ENCODE measurements around the gene PCDHGA6. TPM values are rescaled to one million over a fixed set of nuclear protein-coding genes. Genes with fewer than 3 reads are reported as not detected.
"Not testable (repeated sequence)": the region's sequence is repeated elsewhere in the genome, so short reads cannot be mapped to it uniquely, and the experiment has no call there.

Gene PCDHGA6
- polyA plus RNA-seq, 1 of the 3 experiments (the other 2 are of a cell fraction) = 1.4 TPM

DNA sequence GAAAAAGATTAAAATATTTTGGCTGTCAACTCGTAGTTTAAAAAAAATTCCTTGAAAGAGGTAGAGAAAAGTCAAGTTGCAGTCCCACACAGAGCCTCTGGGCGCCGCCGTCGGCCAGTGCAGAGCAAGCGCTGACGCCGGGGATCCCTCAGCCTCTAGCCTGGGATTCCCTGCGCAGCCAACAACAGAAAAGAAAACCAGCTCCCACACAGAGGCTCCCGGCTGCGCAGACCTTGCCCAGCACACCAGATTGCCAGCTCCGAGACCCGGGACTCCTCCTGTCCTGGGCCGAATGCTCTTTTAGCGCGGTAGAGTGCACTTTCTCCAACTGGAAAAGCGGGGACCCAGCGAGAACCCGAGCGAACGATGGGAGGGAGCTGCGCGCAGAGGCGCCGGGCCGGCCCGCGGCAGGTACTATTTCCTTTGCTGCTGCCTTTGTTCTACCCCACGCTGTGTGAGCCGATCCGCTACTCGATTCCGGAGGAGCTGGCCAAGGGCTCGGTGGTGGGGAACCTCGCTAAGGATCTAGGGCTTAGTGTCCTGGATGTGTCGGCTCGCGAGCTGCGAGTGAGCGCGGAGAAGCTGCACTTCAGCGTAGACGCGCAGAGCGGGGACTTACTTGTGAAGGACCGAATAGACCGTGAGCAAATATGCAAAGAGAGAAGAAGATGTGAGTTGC, 43.9 kb downstream of the PCDHGA6 start, which contains the start of gene PCDHGB7:
Gene PCDHGB7 (plus strand): TSS at position 184 of the 679 bp plus-strand sequence. CDS start 183 bp downstream, at position 367.
- not testable (repeated sequence) for H3F3A ChIP-seq (replicated peaks; ENCODE audit: insufficient read depth); H3K4me1 ChIP-seq (ENCODE audit: control insufficient read depth in 1 of 2, insufficient read depth in 2 of 2, low read depth in 1 of 2, low read length in 1 of 2); H4K20me1 ChIP-seq (ENCODE audit: insufficient read depth); H3K9me3 ChIP-seq; H3K27me3 ChIP-seq (ENCODE audit: insufficient read depth); H3K9me2 ChIP-seq
- Histone ChIP-seq H3K27ac (ENCODE audit: low read depth in 2 of 2, low read length in 1 of 2) (peak within 1 kb of the TSS; percentile 63 to 72), H3K9ac (peak within 1 kb of the TSS; percentile 71), H2AFZ (ENCODE audit: low read depth) (peak within 1 kb of the TSS; percentile 63; the same call in 1 of the 2 replicates), H3K79me2 (ENCODE audit: insufficient read depth) (peaks cover 18% of the 10 kb centered on the region; the same call in 1 of the 2 replicates), H3K4me2 (peak within 1 kb of the TSS; percentile 55), H3K36me3 (replicated peaks in 1 of 2; ENCODE audit: control insufficient read depth in 1 of 2, insufficient read depth in 2 of 2, low read length in 1 of 2) (peaks cover 3 to 30% of the 10 kb centered on the region in 2 experiments), H3K4me3 (ENCODE audit: low read depth in 2 of 2, low read length in 1 of 2) (peak within 1 kb of the TSS; percentile 56 to 63)
- peak; percentile 90 for TF ChIP-seq RAD21 (IDR thresholded peaks at IDR 0.05; ENCODE audit: low read length)
- TF ChIP-seq RXRA (IDR thresholded peaks at IDR 0.05; ENCODE audit: borderline replicate concordance, low read depth) = peak; percentile 21; the same call in 1 of the 2 replicates
- TF ChIP-seq, protein P1, sequence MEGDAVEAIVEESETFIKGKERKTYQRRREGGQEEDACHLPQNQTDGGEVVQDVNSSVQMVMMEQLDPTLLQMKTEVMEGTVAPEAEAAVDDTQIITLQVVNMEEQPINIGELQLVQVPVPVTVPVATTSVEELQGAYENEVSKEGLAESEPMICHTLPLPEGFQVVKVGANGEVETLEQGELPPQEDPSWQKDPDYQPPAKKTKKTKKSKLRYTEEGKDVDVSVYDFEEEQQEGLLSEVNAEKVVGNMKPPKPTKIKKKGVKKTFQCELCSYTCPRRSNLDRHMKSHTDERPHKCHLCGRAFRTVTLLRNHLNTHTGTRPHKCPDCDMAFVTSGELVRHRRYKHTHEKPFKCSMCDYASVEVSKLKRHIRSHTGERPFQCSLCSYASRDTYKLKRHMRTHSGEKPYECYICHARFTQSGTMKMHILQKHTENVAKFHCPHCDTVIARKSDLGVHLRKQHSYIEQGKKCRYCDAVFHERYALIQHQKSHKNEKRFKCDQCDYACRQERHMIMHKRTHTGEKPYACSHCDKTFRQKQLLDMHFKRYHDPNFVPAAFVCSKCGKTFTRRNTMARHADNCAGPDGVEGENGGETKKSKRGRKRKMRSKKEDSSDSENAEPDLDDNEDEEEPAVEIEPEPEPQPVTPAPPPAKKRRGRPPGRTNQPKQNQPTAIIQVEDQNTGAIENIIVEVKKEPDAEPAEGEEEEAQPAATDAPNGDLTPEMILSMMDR (IDR thresholded peaks at IDR 0.05) = peak; percentile 69
- peak; percentile 44; the same call in 1 of the 2 replicates for TF ChIP-seq NRF1 (IDR thresholded peaks at IDR 0.05; ENCODE audit: low read depth, low read length)
- TF ChIP-seq SMC3 (IDR thresholded peaks at IDR 0.05; ENCODE audit: low read depth, low read length) = peak; percentile 80
- ChIA-PET POLR2A (interaction anchor here (0.9 to 1.5 kb wide), 4 partner anchors 96 to 146 kb away, joined by 3 to 6 read pairs (median 4); no protein-coding TSS in a partner anchor), CTCF (interaction anchor here (0.6 to 2.2 kb wide), 35 partner anchors 9 to 241 kb away, joined by 3 to 44 read pairs (median 4); partner anchors contain the start of genes PCDHB14, PCDHB8, PCDHGA3 and PCDHGA8)
- peak; percentile 85 for DNase-seq
- 62% methylated on average over 35 of the region's 47 CpGs for WGBS (ENCODE audit: low lambda C conversion rate)

- H3K4me2 ChIP-seq = no peak overlapping the region
These were observed 45.6 kb downstream of the PCDHGA6 start for GRCh38 chr5:141419074-141419880.

More at GRCh38 chr5:141419074-141419880, 45.6 kb downstream of the PCDHGA6 start:
- CTCF ChIA-PET = interaction anchor here (1.3 to 1.7 kb wide), 2 partner anchors 141 to 145 kb away, joined by 3 to 5 read pairs; no protein-coding TSS in a partner anchor
- Histone ChIP-seq H3K9me3 (0 out of 2 replicates have a peak, but pooled peaks cover 7% of the 10 kb centered on the region), H3K79me2 (ENCODE audit: insufficient read depth) (peaks cover 18% of the 10 kb centered on the region; the same call in 1 of the 2 replicates), H3K9ac (no peak overlapping the region), H2AFZ (ENCODE audit: low read depth) (no peak overlapping the region), H3K9me2 (no peaks in the 10 kb centered on the region), H3K4me1 (ENCODE audit: control insufficient read depth in 1 of 2, insufficient read depth in 2 of 2, low read depth in 1 of 2, low read length in 1 of 2) (no peaks in the 10 kb centered on the region; a peak in 1 of 4 replicates), H4K20me1 (ENCODE audit: insufficient read depth) (no peaks in the 10 kb centered on the region), H3K36me3 (replicated peaks in 1 of 2; ENCODE audit: control insufficient read depth in 1 of 2, insufficient read depth in 2 of 2, low read length in 1 of 2) (peaks cover 3 to 41% of the 10 kb centered on the region in 2 experiments), H3K27me3 (ENCODE audit: insufficient read depth) (no peaks in the 10 kb centered on the region), H3K4me3 (ENCODE audit: low read depth in 2 of 2, low read length in 1 of 2) (peak overlapping the region in 1 of 2 experiments; percentile 56; a peak in 1 of 4 replicates), H3F3A (replicated peaks; ENCODE audit: insufficient read depth) (peaks cover 4% of the 10 kb centered on the region), H3K27ac (ENCODE audit: low read depth in 2 of 2, low read length in 1 of 2) (no peak overlapping the region)
- 96% methylated on average over 48 of the region's 74 CpGs for WGBS (ENCODE audit: low lambda C conversion rate)
- no peak for DNase-seq
- no peak for TF ChIP-seq RXRA (IDR thresholded peaks at IDR 0.05; ENCODE audit: borderline replicate concordance, low read depth)
- TF ChIP-seq, protein P2, sequence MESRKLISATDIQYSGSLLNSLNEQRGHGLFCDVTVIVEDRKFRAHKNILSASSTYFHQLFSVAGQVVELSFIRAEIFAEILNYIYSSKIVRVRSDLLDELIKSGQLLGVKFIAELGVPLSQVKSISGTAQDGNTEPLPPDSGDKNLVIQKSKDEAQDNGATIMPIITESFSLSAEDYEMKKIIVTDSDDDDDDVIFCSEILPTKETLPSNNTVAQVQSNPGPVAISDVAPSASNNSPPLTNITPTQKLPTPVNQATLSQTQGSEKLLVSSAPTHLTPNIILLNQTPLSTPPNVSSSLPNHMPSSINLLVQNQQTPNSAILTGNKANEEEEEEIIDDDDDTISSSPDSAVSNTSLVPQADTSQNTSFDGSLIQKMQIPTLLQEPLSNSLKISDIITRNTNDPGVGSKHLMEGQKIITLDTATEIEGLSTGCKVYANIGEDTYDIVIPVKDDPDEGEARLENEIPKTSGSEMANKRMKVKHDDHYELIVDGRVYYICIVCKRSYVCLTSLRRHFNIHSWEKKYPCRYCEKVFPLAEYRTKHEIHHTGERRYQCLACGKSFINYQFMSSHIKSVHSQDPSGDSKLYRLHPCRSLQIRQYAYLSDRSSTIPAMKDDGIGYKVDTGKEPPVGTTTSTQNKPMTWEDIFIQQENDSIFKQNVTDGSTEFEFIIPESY (IDR thresholded peaks at IDR 0.05; ENCODE audit: borderline replicate concordance, low read depth) = no peak
- no peak for TF ChIP-seq FOSL2 (IDR thresholded peaks at IDR 0.05; ENCODE audit: borderline replicate concordance, low read depth)
- no peak for TF ChIP-seq GATA2 (CRISPR knock-in tag; IDR thresholded peaks at IDR 0.05)
- TF ChIP-seq, protein P3, sequence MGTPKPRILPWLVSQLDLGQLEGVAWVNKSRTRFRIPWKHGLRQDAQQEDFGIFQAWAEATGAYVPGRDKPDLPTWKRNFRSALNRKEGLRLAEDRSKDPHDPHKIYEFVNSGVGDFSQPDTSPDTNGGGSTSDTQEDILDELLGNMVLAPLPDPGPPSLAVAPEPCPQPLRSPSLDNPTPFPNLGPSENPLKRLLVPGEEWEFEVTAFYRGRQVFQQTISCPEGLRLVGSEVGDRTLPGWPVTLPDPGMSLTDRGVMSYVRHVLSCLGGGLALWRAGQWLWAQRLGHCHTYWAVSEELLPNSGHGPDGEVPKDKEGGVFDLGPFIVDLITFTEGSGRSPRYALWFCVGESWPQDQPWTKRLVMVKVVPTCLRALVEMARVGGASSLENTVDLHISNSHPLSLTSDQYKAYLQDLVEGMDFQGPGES (IDR thresholded peaks at IDR 0.05; ENCODE audit: low read depth, low read length) = no peak
- TF ChIP-seq MEF2A (IDR thresholded peaks at IDR 0.05; ENCODE audit: borderline replicate concordance, low read depth) = no peak
- POLR2A ChIA-PET = no interaction called here
